Endothelial cell of umbilical vein (primary cell): ENCODE results near the gene DCTD.

Experiments used
- CTCF ChIP-seq, 2 donors: IDR thresholded peaks; 1 replicate in 1 of 2; 2 replicates in 1 of 2; pipeline ENCODE4 v1.5.1; 2011; ENCODE audit warnings: low read length in 2 of 2, mild to moderate bottlenecking in 2 of 2, moderate library complexity in 2 of 2, control low read depth in 1 of 2, inconsistent platforms in 1 of 2, low read depth in 1 of 2; ENCODE audit not compliant: insufficient read depth in 1 of 2; ENCODE audit errors: extremely low read depth in 1 of 2
- FOS ChIP-seq: IDR thresholded peaks from 2 replicates; pipeline ENCODE4 v1.6.1; 2011; ENCODE audit warnings: mild to moderate bottlenecking, low read length, moderate library complexity, borderline replicate concordance; ENCODE audit not compliant: insufficient read depth

DNA sequence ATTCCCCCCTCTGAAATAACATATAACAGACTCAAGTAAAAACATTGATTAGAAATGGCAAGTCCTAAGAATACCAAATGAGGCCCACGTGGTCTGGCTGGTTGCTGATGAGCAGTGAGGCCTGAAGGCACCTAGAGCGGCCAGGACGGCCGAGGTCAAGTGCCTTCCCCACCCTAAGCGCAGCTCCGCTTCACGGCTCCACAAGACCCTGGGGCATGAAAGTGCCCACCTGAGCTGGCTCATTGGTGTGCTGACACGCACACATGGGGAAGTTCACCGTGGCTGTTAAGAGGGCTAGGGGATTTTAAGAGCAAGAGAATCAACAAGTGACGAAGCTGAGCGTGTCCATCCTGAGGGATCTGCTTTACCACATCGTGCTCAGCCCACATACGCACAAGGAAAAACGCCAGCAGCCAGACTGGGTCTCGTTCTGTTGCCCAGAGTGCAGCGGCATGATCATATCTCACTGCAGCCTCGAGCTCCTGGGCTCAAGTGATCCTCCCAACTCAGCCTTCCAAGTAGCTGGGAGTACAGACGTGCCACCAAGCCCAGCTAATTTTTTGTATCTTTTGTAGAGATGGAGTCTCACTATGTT, 22.4 kb downstream of the DCTD start:
- no peak for TF ChIP-seq FOS
- no peak for TF ChIP-seq CTCF (IDR thresholded peaks at IDR 0.05; ENCODE audit: extremely low read depth in 1 of 2, insufficient read depth in 1 of 2, low read depth in 1 of 2, low read length in 2 of 2)
